ENCODE results near the gene SART1.

DNA sequence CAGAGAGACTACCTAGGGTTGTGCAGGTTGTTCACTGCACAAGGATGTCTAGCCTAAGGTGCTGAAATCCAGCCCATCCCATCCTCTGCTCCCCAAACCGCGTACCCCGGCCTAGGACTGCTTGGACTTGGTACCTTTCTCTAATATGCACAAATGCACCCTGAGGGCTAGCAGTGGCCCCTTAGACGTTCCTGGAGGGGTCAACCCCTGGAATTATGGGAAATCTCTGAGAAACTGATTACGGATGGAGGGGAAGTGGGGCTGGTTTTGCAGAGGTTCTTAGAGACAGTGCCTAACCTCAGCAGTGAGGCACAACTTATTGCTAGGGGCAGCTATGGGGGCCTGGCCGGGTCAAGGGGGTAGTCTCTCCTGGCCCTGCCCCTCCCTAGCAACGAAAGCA is 45.1 kb upstream of the SART1 start:
- TF ChIP-seq, protein P1, sequence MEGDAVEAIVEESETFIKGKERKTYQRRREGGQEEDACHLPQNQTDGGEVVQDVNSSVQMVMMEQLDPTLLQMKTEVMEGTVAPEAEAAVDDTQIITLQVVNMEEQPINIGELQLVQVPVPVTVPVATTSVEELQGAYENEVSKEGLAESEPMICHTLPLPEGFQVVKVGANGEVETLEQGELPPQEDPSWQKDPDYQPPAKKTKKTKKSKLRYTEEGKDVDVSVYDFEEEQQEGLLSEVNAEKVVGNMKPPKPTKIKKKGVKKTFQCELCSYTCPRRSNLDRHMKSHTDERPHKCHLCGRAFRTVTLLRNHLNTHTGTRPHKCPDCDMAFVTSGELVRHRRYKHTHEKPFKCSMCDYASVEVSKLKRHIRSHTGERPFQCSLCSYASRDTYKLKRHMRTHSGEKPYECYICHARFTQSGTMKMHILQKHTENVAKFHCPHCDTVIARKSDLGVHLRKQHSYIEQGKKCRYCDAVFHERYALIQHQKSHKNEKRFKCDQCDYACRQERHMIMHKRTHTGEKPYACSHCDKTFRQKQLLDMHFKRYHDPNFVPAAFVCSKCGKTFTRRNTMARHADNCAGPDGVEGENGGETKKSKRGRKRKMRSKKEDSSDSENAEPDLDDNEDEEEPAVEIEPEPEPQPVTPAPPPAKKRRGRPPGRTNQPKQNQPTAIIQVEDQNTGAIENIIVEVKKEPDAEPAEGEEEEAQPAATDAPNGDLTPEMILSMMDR (IDR thresholded peaks at IDR 0.05), result no peak
- TF ChIP-seq POLR2A (IDR thresholded peaks at IDR 0.05) (no peak), EP300 (IDR thresholded peaks at IDR 0.05) (no peak)

Data from gastroesophageal sphincter (tissue), 3 donors.